Cardiac muscle cell (in vitro differentiated cells and primary cell): ENCODE data around the gene REPIN1. TPM values are rescaled to one million over a fixed set of nuclear protein-coding genes. Genes with fewer than 3 reads are reported as not detected.

Experiments used
- DNase-seq, 2 donors: peaks; one replicate each; pipeline versions ENCODE4 v3.0.0 to v3.0.0-alpha.2; 2010 to 2017; ENCODE audit warnings: low read depth in 1 of 2, low spot score in 1 of 2
- H3K27ac ChIP-seq: fragments of 200-600 bp; sonication (generic); 2 replicates; pipeline ENCODE4 v1.5.1; 2016
- H3K27me3 ChIP-seq: fragments of 200-600 bp; sonication (generic); 2 replicates; pipeline ENCODE4 v1.6.0; 2016; ENCODE audit warnings: control low read depth
- H3K36me3 ChIP-seq: fragments of 200-600 bp; sonication (generic); 2 replicates; pipeline ENCODE4 v1.5.1; 2016; ENCODE audit warnings: control low read depth
- H3K4me1 ChIP-seq: fragments of 200-600 bp; sonication (generic); 2 replicates; pipeline ENCODE4 v1.8.1; 2017; ENCODE audit warnings: low read depth, mild to moderate bottlenecking, mixed run types
- H3K4me3 ChIP-seq: fragments of 200-600 bp; sonication (generic); 2 replicates; pipeline ENCODE4 v1.5.1; 2016; ENCODE audit warnings: mild to moderate bottlenecking
- H3K9me3 ChIP-seq: fragments of 200-600 bp; sonication (generic); 2 replicates; pipeline ENCODE4 v1.5.1; 2017; ENCODE audit warnings: low read depth, mild to moderate bottlenecking, control low read depth
- polyA plus RNA-seq: library from polyadenylated mRNA; unstranded; fragments of >200 nt; fragmentation: Nextera tagmentation; extraction: Ambion mirVana; gene quantifications from 2 replicates; pipeline ENCODE4 v1.2.1, GENCODE V29; 2016
- total RNA-seq: library from RNA; depleted of rRNA; stranded (reverse); fragments of >200 nt; gene quantifications from 2 replicates; pipeline ENCODE4 v1.2.3, GENCODE V29; 2016
- TF ChIP-seq, protein P1 (sequence below): IDR thresholded peaks from 2 replicates; pipeline ENCODE4 v1.5.1; 2012; ENCODE audit warnings: low read depth, mild to moderate bottlenecking, low read length

REPIN1 gene
- total and polyA plus RNA-seq, 2 experiments from 2014 or later = 185 to 270 TPM

GRCh38 chr7:150358988-150359621, 9.5 kb upstream of the REPIN1 start:
- Histone ChIP-seq H3K9me3 (no peaks in the 10 kb centered on the region), H3K27me3 (no peaks in the 10 kb centered on the region), H3K36me3 (no peaks in the 10 kb centered on the region), H3K4me1 (peaks cover 33% of the 10 kb centered on the region), H3K4me3 (no peak overlapping the region), H3K27ac (no peak overlapping the region)
- no peak for DNase-seq
- TF ChIP-seq, protein P1, sequence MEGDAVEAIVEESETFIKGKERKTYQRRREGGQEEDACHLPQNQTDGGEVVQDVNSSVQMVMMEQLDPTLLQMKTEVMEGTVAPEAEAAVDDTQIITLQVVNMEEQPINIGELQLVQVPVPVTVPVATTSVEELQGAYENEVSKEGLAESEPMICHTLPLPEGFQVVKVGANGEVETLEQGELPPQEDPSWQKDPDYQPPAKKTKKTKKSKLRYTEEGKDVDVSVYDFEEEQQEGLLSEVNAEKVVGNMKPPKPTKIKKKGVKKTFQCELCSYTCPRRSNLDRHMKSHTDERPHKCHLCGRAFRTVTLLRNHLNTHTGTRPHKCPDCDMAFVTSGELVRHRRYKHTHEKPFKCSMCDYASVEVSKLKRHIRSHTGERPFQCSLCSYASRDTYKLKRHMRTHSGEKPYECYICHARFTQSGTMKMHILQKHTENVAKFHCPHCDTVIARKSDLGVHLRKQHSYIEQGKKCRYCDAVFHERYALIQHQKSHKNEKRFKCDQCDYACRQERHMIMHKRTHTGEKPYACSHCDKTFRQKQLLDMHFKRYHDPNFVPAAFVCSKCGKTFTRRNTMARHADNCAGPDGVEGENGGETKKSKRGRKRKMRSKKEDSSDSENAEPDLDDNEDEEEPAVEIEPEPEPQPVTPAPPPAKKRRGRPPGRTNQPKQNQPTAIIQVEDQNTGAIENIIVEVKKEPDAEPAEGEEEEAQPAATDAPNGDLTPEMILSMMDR = no peak

GRCh38 chr7:150359622-150360362, 8.8 kb upstream of the REPIN1 start:
- no peaks in the 10 kb centered on the region for H3K27me3 ChIP-seq
- H3K27ac ChIP-seq = no peak overlapping the region
- TF ChIP-seq, protein P1 = no peak
- no peaks in the 10 kb centered on the region for H3K9me3 ChIP-seq
- no peaks in the 10 kb centered on the region for H3K36me3 ChIP-seq
- no peak overlapping the region for H3K4me3 ChIP-seq
- peaks cover 34% of the 10 kb centered on the region for H3K4me1 ChIP-seq
- no peak for DNase-seq

DNA sequence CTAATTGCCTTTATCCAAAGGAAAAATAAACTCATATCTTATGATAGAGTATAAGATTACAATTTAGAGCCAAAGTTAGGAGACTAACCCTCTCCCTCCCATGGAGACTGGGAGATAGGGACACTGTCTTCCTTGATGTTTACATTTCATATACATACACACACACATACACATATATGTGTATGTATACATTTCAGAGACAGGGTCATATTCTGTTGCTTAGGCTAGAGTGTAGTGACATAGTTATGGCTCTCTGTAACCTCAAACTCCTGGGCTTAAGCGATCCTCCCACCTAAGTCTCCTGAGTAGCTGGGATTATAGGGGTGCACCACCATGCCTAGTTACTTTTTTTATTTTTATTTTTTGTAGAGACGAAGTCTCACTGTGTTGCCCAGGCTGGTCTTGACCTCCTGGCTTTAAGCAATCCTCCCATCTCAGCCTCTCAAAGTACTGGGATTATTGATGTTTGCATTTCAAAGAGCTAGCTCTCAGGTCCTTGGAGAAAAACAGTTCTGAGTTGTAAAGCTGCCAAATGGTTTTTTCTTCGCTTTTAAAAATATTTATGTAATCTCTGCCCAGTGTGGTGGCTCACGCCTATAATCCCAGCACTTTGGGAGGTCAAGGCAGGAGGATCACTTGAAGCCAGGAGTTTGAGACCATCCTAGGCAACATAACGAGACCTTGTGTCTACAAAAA, 8.1 kb upstream of the REPIN1 start:
- peak overlapping the region; percentile 98 for H3K27ac ChIP-seq
- DNase-seq = no peak
- no peaks in the 10 kb centered on the region for H3K9me3 ChIP-seq
- peaks cover 34% of the 10 kb centered on the region for H3K4me1 ChIP-seq
- H3K27me3 ChIP-seq = no peaks in the 10 kb centered on the region
- no peak overlapping the region for H3K4me3 ChIP-seq
- H3K36me3 ChIP-seq = no peaks in the 10 kb centered on the region
- TF ChIP-seq, protein P1 = no peak

GRCh38 chr7:150361402-150361801, 7.2 kb upstream of the REPIN1 start:
- no peaks in the 10 kb centered on the region for H3K9me3 ChIP-seq
- no peak overlapping the region for H3K4me3 ChIP-seq
- peaks cover 34% of the 10 kb centered on the region for H3K4me1 ChIP-seq
- TF ChIP-seq, protein P1 = no peak
- peak overlapping the region; percentile 98 for H3K27ac ChIP-seq
- DNase-seq = no peak
- no peaks in the 10 kb centered on the region for H3K36me3 ChIP-seq
- no peaks in the 10 kb centered on the region for H3K27me3 ChIP-seq

DNA sequence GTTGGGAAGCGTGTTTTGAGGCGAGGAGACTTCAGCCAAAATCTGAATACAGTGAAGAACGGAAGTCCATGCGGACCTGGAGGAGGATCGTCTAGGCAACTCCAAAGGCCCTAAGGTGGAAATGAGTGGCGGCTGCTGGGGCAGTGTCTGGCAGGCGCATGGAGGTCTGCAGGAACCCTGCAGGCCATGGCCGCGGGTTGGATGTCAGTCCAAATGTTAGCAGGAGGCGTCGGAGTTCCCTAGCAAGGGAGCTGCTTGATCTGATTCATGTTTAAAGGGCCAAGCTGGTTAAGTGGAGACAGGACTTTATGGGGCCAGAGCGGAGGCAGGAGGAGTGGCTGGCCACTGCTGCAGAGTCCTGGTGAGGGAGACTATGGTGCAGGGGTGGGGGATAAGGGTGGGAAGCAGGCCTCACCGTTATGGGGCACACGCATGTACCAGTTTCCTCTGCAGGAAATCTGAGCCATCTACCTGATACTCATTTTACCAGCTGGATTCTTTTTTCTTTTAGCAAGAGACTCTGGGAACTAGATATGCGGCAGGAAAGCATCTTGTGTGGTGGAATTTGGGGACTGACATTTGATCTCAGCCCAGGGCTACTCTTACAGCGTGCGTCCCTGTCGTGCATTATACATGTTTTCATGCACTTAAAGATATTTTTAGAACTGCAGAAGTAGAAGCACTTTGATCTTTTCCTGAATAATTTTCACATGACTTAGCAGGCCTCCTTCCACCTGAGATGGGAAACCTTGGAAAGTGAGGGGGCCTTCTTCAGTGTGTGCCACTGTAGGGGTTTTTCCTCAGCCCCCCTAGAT, 6.6 kb upstream of the REPIN1 start:
- Histone ChIP-seq H3K4me3 (no peak overlapping the region), H3K27ac (peak overlapping the region; percentile 98), H3K9me3 (no peaks in the 10 kb centered on the region), H3K4me1 (peaks cover 34% of the 10 kb centered on the region), H3K36me3 (no peaks in the 10 kb centered on the region), H3K27me3 (no peaks in the 10 kb centered on the region)
- DNase-seq = peak in 1 of 2 donors; percentile 67
- TF ChIP-seq, protein P1 = no peak
